SK-N-SH (cell line): Measurements from ENCODE around the gene PRDX5. TPM values are rescaled to one million over a fixed set of nuclear protein-coding genes. Genes with fewer than 3 reads are reported as not detected.
A peak's percentile ranks its signal among the peaks of the same experiment; 100 is the strongest.

Experiments used
- CTCF ChIA-PET: fragments of 300-600, 350-600 bp; formaldehyde crosslinking; extraction: SDS; loops from one replicate; lab custom pipeline; 2021; lab: Yijun Ruan, JAX
- POLR2A ChIA-PET: fragments of 350-600 bp; sonication (Branson Sonifier 250); formaldehyde crosslinking; extraction: SDS; loops from one replicate; lab custom pipeline; 2020; ENCODE audit warnings: antibody characterized with exemption, inconsistent platforms; lab: Yijun Ruan, JAX
- DNase-seq: peaks from one replicate; pipeline ENCODE4 v3.0.0; 2012
- H2AFZ ChIP-seq: fragments of 200-600 bp; sonication (generic); 2 replicates; pipeline ENCODE4 v1.8.1; 2016; ENCODE audit warnings: antibody characterized with exemption, mild to moderate bottlenecking, low read depth
- H3F3A ChIP-seq: fragments of 200-600 bp; sonication (generic); replicated peaks from 2 replicates; pipeline ENCODE3; 2016; ENCODE audit warnings: antibody characterized with exemption, mild to moderate bottlenecking; ENCODE audit not compliant: insufficient read depth
- H3K27ac ChIP-seq, 2 experiments: fragments of 200-500 bp in 1 of 2; fragments of 200-600 bp in 1 of 2; sonication (Bioruptor generic) in 1 of 2; sonication (generic), shearing (Covaris generic) in 1 of 2; 2 replicates each; pipeline versions ENCODE4 v1.5.1 to v1.6.1; 2014 to 2016; ENCODE audit warnings: low read depth in 2 of 2, inconsistent platforms in 1 of 2, low read length in 1 of 2, mild to moderate bottlenecking in 1 of 2, mixed read lengths in 1 of 2
- H3K27me3 ChIP-seq: fragments of 200-600 bp; sonication (generic), shearing (Covaris generic); 2 replicates; pipeline ENCODE4 v1.6.1; 2016; ENCODE audit warnings: mixed run types; ENCODE audit not compliant: insufficient read depth
- H3K36me3 ChIP-seq, 2 experiments: fragments of 200-500 bp in 1 of 2; fragments of 200-600 bp in 1 of 2; sonication (Bioruptor generic) in 1 of 2; sonication (generic) in 1 of 2; replicated peaks in 1 of 2; 2 replicates each; pipeline versions ENCODE3 to v1.5.1; 2014 to 2016; ENCODE audit warnings: low read length in 1 of 2, mild to moderate bottlenecking in 1 of 2; ENCODE audit not compliant: insufficient read depth in 2 of 2, control insufficient read depth in 1 of 2
- H3K4me1 ChIP-seq, 2 experiments: fragments of 200-500 bp in 1 of 2; fragments of 200-600 bp in 1 of 2; sonication (Bioruptor generic) in 1 of 2; sonication (generic), shearing (Covaris generic) in 1 of 2; 2 replicates each; pipeline versions ENCODE4 v1.5.1 to v1.6.1; 2014 to 2016; ENCODE audit warnings: low read depth in 1 of 2, low read length in 1 of 2, mixed run types in 1 of 2; ENCODE audit not compliant: insufficient read depth in 2 of 2, control insufficient read depth in 1 of 2
- H3K4me2 ChIP-seq: fragments of 200-600 bp; sonication (generic), shearing (Covaris generic); 2 replicates; pipeline ENCODE4 v1.6.1; 2017; ENCODE audit warnings: mixed run types
- H3K4me3 ChIP-seq, 2 experiments: fragments of 200-500 bp in 1 of 2; fragments of 200-600 bp in 1 of 2; sonication (Bioruptor generic) in 1 of 2; sonication (generic), shearing (Covaris generic) in 1 of 2; 2 replicates each; pipeline versions ENCODE4 v1.5.1 to v1.8.1; 2014 to 2016; ENCODE audit warnings: low read depth in 2 of 2, inconsistent platforms in 1 of 2, low read length in 1 of 2, mild to moderate bottlenecking in 1 of 2, mixed read lengths in 1 of 2, moderate library complexity in 1 of 2
- H3K79me2 ChIP-seq: fragments of 200-600 bp; sonication (generic); 2 replicates; pipeline ENCODE4 v1.8.1; 2017; ENCODE audit warnings: mild to moderate bottlenecking; ENCODE audit not compliant: insufficient read depth
- H3K9ac ChIP-seq: fragments of 200-600 bp; sonication (generic); 2 replicates; pipeline ENCODE4 v1.6.1; 2017; ENCODE audit warnings: mixed run types
- H3K9me2 ChIP-seq: fragments of 200-600 bp; sonication (generic); 2 replicates; pipeline ENCODE4 v1.6.1; 2017; ENCODE audit warnings: mixed run types
- H3K9me3 ChIP-seq: fragments of 200-600 bp; sonication (generic); 2 replicates; pipeline ENCODE4 v1.6.1; 2017; ENCODE audit warnings: mixed run types, mild to moderate bottlenecking, moderate library complexity
- H4K20me1 ChIP-seq: fragments of 200-600 bp; sonication (generic); 2 replicates; pipeline ENCODE4 v1.6.1; 2017; ENCODE audit warnings: mild to moderate bottlenecking, mixed run types; ENCODE audit not compliant: insufficient read depth
- CTCF ChIP-seq: fragments of 200-600 bp; sonication (generic); IDR thresholded peaks from 2 replicates; pipeline ENCODE4 v1.6.1; 2017; ENCODE audit warnings: antibody characterized with exemption, mild to moderate bottlenecking, moderate library complexity
- ELF1 ChIP-seq: IDR thresholded peaks from 2 replicates; pipeline ENCODE4 v1.4.0; 2012
- FOXJ3 ChIP-seq: sonication (generic); formaldehyde crosslinking; IDR thresholded peaks from 2 replicates; pipeline ENCODE4 v1.5.1; 2020; ENCODE audit warnings: mild to moderate bottlenecking, missing genetic modification reagents
- GABPA ChIP-seq: IDR thresholded peaks from 2 replicates; pipeline ENCODE4 v1.4.0; 2012; ENCODE audit warnings: low read depth, mild to moderate bottlenecking
- GATA2 ChIP-seq: sonication (generic); formaldehyde crosslinking; IDR thresholded peaks from 2 replicates; pipeline ENCODE4 v1.5.0; 2020; ENCODE audit warnings: mild to moderate bottlenecking, missing genetic modification reagents
- IRF3 ChIP-seq: fragments of 150-350 bp; IDR thresholded peaks from 2 replicates; pipeline ENCODE4 v1.6.1; 2016; ENCODE audit warnings: mild to moderate bottlenecking, low read depth, low read length
- MXI1 ChIP-seq: IDR thresholded peaks from 2 replicates; pipeline ENCODE4 v1.6.1; 2012; ENCODE audit warnings: mild to moderate bottlenecking, low read depth, low read length, improper control_type of control experiment
- PBX3 ChIP-seq: IDR thresholded peaks from 2 replicates; pipeline ENCODE4; 2012
- POLR2AphosphoS5 ChIP-seq: IDR thresholded peaks from 2 replicates; pipeline ENCODE4 v1.6.1; 2012; ENCODE audit warnings: low read depth, low read length
- RFX5 ChIP-seq: IDR thresholded peaks from 2 replicates; pipeline ENCODE4 v1.6.1; 2012; ENCODE audit warnings: mild to moderate bottlenecking, improper control_type of control experiment, low read length
- RXRA ChIP-seq: IDR thresholded peaks from 2 replicates; pipeline ENCODE4 v1.4.0; 2012; ENCODE audit warnings: low read depth, mild to moderate bottlenecking, borderline replicate concordance
- SIN3A ChIP-seq: IDR thresholded peaks from 2 replicates; pipeline ENCODE4 v1.6.1; 2012; ENCODE audit warnings: low read depth, mild to moderate bottlenecking, low read length, moderate library complexity, borderline replicate concordance
- TAF1 ChIP-seq: IDR thresholded peaks from 2 replicates; pipeline ENCODE4 v1.6.1; 2012; ENCODE audit warnings: low read depth, mild to moderate bottlenecking, low read length, moderate library complexity, borderline replicate concordance
- USF1 ChIP-seq: IDR thresholded peaks from 2 replicates; pipeline ENCODE4 v1.4.0; 2012; ENCODE audit warnings: low read depth, borderline replicate concordance
- USF2 ChIP-seq: fragments of 150-350 bp; IDR thresholded peaks from 2 replicates; pipeline ENCODE4 v1.6.1; 2017; ENCODE audit warnings: antibody characterized with exemption, low read length, low read depth, borderline replicate concordance
- YY1 ChIP-seq: IDR thresholded peaks from 2 replicates; pipeline ENCODE4 v1.4.0; 2012; ENCODE audit warnings: low read depth, mild to moderate bottlenecking
- ZBTB33 ChIP-seq: IDR thresholded peaks from 2 replicates; pipeline ENCODE4 v1.4.0; 2012; ENCODE audit warnings: low read depth, borderline replicate concordance
- WGBS: methylation state at CpG from one replicate; pipeline ENCODE4 v1.1.6; 2017; ENCODE audit warnings: low lambda C conversion rate; 5-methylcytosine and 5-hydroxymethylcytosine counted together
- polyA plus RNA-seq, 3 experiments: library from polyadenylated mRNA; depleted of rRNA; stranded (reverse); fragments of >200 nt; gene quantifications; 2 replicates each; pipeline ENCODE4 v1.2.3, GENCODE V29; 2012

The PRDX5 gene
- polyA plus RNA-seq, 1 of the 3 experiments (the other 2 are of a cell fraction) = 1,000 TPM

GRCh38 chr11:64284048-64284961 lies 33.6 kb upstream of the PRDX5 start, which contains the start of gene BAD:
TSS of gene BAD (minus strand) at chr11:64284665. CDS start at chr11:64284368, 297 bp downstream.
- ChIA-PET CTCF (interaction anchor here (1.6 to 12.2 kb wide), 5 partner anchors 13 to 33 kb away, joined by 5 to 196 read pairs (median 17); partner anchors contain the start of genes CATSPERZ, ESRRA and PLCB3), POLR2A (interaction anchor here (0.5 to 3.2 kb wide), 9 partner anchors 8 to 104 kb away, joined by 3 to 33 read pairs (median 3); partner anchors contain the start of genes ESRRA, PRDX5 and TRMT112)
- H3K79me2 ChIP-seq = peaks cover 28% of the 10 kb centered on the region
- peak within 1 kb of the TSS; percentile 100 for H3K4me2 ChIP-seq
- H4K20me1 ChIP-seq = no peaks in the 10 kb centered on the region
- peak within 1 kb of the TSS; percentile 83 for H2AFZ ChIP-seq
- H3K27me3 ChIP-seq = no peaks in the 10 kb centered on the region
- H3K9me2 ChIP-seq = no peaks in the 10 kb centered on the region
- DNase-seq = peak; percentile 99
- TF ChIP-seq USF2 = no peak
- TF ChIP-seq USF1 = no peak
- TF ChIP-seq SIN3A = peak; percentile 66; the same call in 1 of the 2 replicates
- 0 out of 2 replicates have a peak, but pooled peaks have one; percentile 9 for TF ChIP-seq TAF1
- TF ChIP-seq GABPA = peak; percentile 38
- TF ChIP-seq RFX5 = peak; percentile 46; the same call in 1 of the 2 replicates
- TF ChIP-seq ZBTB33 = no peak
- TF ChIP-seq ELF1 = peak; percentile 7; the same call in 1 of the 2 replicates
- no peak for TF ChIP-seq RXRA
- TF ChIP-seq FOXJ3 (CRISPR knock-in tag) = 0 out of 2 replicates have a peak, but pooled peaks have one; percentile 5
- TF ChIP-seq GATA2 (CRISPR knock-in tag) = no peak
- peak; percentile 81 for TF ChIP-seq MXI1
- peak; percentile 96 for TF ChIP-seq PBX3
- peak; percentile 68 for TF ChIP-seq POLR2AphosphoS5
- no peak for TF ChIP-seq CTCF
- 0 out of 2 replicates have a peak, but pooled peaks have one; percentile 23 for TF ChIP-seq YY1
- TF ChIP-seq IRF3 = no peak; the same call in 1 of the 2 replicates
- H3K9me3 ChIP-seq = no peaks in the 10 kb centered on the region
- peaks cover 0 to 6% of the 10 kb centered on the region in 2 experiments for H3K36me3 ChIP-seq
- H3K4me3 ChIP-seq = peak within 1 kb of the TSS; percentile 60 to 95
- 7% methylated on average over 10 of the region's 44 CpGs for WGBS
- H3K4me1 ChIP-seq = peaks cover 8 to 21% of the 10 kb centered on the region in 2 experiments; a peak in 2 of 4 replicates
- H3F3A ChIP-seq = peaks cover 9% of the 10 kb centered on the region
- peak within 1 kb of the TSS; percentile 87 to 96 for H3K27ac ChIP-seq
- H3K9ac ChIP-seq = peak within 1 kb of the TSS; percentile 89
